Activated CD4-positive, alpha-beta memory T cell treated with anti-CD3 and anti-CD28 coated beads, Interleukin-2, amount 10 ng/mL, durations not matched to agents 7 days and 5 days (primary cell): ENCODE results near the gene KLHDC7B. TPM values are rescaled to one million over a fixed set of nuclear protein-coding genes. Genes with fewer than 3 reads are reported as not detected.

Experiments used
- CTCF ChIA-PET: fragments of 350-600 bp; sonication (Branson Sonifier 250); formaldehyde crosslinking; loops from one replicate; lab custom pipeline; 2021; ENCODE audit warnings: antibody characterized with exemption, inconsistent platforms; lab: Charles Lee
- POLR2A ChIA-PET: fragments of 350-600 bp; sonication (Branson Sonifier 250); formaldehyde crosslinking; loops from one replicate; lab custom pipeline; 2021; ENCODE audit warnings: antibody characterized with exemption; lab: Charles Lee
- DNase-seq: peaks from one replicate; pipeline ENCODE4 v3.0.0-alpha.2; 2020
- H3K27ac Mint-ChIP-seq: one replicate; pipeline ENCODE4 v1.8.0; 2021; ENCODE audit warnings: mild to moderate bottlenecking, mixed read lengths
- H3K27me3 Mint-ChIP-seq: one replicate; pipeline ENCODE4 v1.8.0; 2021; ENCODE audit warnings: mixed read lengths
- H3K36me3 Mint-ChIP-seq: one replicate; pipeline ENCODE4 v1.8.0; 2021; ENCODE audit warnings: low read depth, mixed read lengths
- H3K4me1 Mint-ChIP-seq: one replicate; pipeline ENCODE4 v1.8.0; 2021; ENCODE audit warnings: mixed read lengths
- H3K4me3 Mint-ChIP-seq: one replicate; pipeline ENCODE4 v1.8.0; 2021; ENCODE audit warnings: mild to moderate bottlenecking, mixed read lengths
- H3K9me3 Mint-ChIP-seq: one replicate; pipeline ENCODE4 v1.8.0; 2021; ENCODE audit warnings: mixed read lengths
- total RNA-seq, 2 experiments: library from RNA; stranded (reverse); gene quantifications; one replicate each; pipeline ENCODE4 v1.2.3, GENCODE V29; 2021

The KLHDC7B gene
- total RNA-seq, result 1 to 10 TPM; 8.0 to 8.4 TPM

GRCh38 chr22:50545522-50546325 is at the start of gene KLHDC7B:
Gene KLHDC7B (plus strand): TSS chr22:50545899. CDS start chr22:50546244, 345 bp downstream.
- no peaks in the 10 kb centered on the region for H3K27me3 Mint-ChIP-seq
- POLR2A ChIA-PET, result interaction anchor here (0.6 to 8.9 kb wide), 14 partner anchors 10 to 76 kb away, joined by 3 to 151 read pairs (median 8); partner anchors contain the start of genes CHKB, LMF2, NCAPH2 and SCO2
- H3K36me3 Mint-ChIP-seq, result peaks cover 7% of the 10 kb centered on the region
- peaks cover 62% of the 10 kb centered on the region for H3K4me1 Mint-ChIP-seq
- peak within 1 kb of the TSS; percentile 75 for H3K27ac Mint-ChIP-seq
- CTCF ChIA-PET, result interaction anchor here (1.2 to 9.2 kb wide), 8 partner anchors 9 to 355 kb away, joined by 3 to 150 read pairs (median 6); partner anchors contain the start of genes CHKB, LMF2, NCAPH2 and SCO2
- peak within 1 kb of the TSS; percentile 63 for H3K4me3 Mint-ChIP-seq
- H3K9me3 Mint-ChIP-seq, result no peaks in the 10 kb centered on the region
- DNase-seq, result peak; percentile 60

GRCh38 chr22:50497093-50497492 is 48.6 kb upstream of the KLHDC7B start:
- no peak for DNase-seq
- POLR2A ChIA-PET, result interaction anchor here (1.2 to 3.6 kb wide), 4 partner anchors 11 to 41 kb away, joined by 4 to 21 read pairs (median 6); partner anchors contain the start of genes LMF2 and NCAPH2
- peaks cover 2% of the 10 kb centered on the region for H3K4me1 Mint-ChIP-seq
- no peak overlapping the region for H3K27ac Mint-ChIP-seq
- no peaks in the 10 kb centered on the region for H3K9me3 Mint-ChIP-seq
- peaks cover 1% of the 10 kb centered on the region for H3K36me3 Mint-ChIP-seq
- no peaks in the 10 kb centered on the region for H3K27me3 Mint-ChIP-seq
- CTCF ChIA-PET, result interaction anchor here (0.8 to 3.0 kb wide), 17 partner anchors 9 to 259 kb away, joined by 3 to 13 read pairs (median 5); partner anchors contain the start of genes SCO2 and SYCE3
- H3K4me3 Mint-ChIP-seq, result no peak overlapping the region

- Mint-ChIP-seq H3K36me3 (peaks cover 2% of the 10 kb centered on the region), H3K27me3 (no peaks in the 10 kb centered on the region), H3K27ac (no peak overlapping the region), H3K4me3 (no peak overlapping the region), H3K4me1 (peaks cover 2% of the 10 kb centered on the region), H3K9me3 (no peaks in the 10 kb centered on the region)
- peak; percentile 78 for DNase-seq
- CTCF ChIA-PET, result interaction anchor here (0.9 to 3.0 kb wide), 21 partner anchors 8 to 308 kb away, joined by 3 to 13 read pairs (median 4); partner anchors contain the start of genes LMF2, NCAPH2, SCO2 and SYCE3
- POLR2A ChIA-PET, result interaction anchor here (0.6 to 3.6 kb wide), 12 partner anchors 8 to 247 kb away, joined by 3 to 21 read pairs (median 4); partner anchors contain the start of genes HDAC10, LMF2 and NCAPH2
These were observed 47.3 kb upstream of the KLHDC7B start for GRCh38 chr22:50498322-50498890.

GRCh38 chr22:50500452-50500851 is 45.2 kb upstream of the KLHDC7B start:
- no peak for DNase-seq
- Mint-ChIP-seq H3K36me3 (peaks cover 7% of the 10 kb centered on the region), H3K27ac (no peak overlapping the region), H3K9me3 (no peaks in the 10 kb centered on the region), H3K27me3 (no peaks in the 10 kb centered on the region), H3K4me3 (no peak overlapping the region), H3K4me1 (peaks cover 2% of the 10 kb centered on the region)
- POLR2A ChIA-PET, result interaction anchor here (0.7 to 1.9 kb wide), 2 partner anchors 15 to 25 kb away, joined by 3 to 9 read pairs; partner anchors contain the start of gene SCO2
- CTCF ChIA-PET, result interaction anchor here (1.2 kb wide), 2 partner anchors 8 to 25 kb away, joined by 3 to 4 read pairs; partner anchors contain the start of gene SCO2

- H3K27ac Mint-ChIP-seq, result no peak overlapping the region
- ChIA-PET CTCF (interaction anchor here (0.5 to 1.4 kb wide), 2 partner anchors 23 to 119 kb away, joined by 3 to 5 read pairs; partner anchors contain the start of gene SCO2), POLR2A (interaction anchor here (0.8 to 3.2 kb wide), 4 partner anchors 24 to 37 kb away, joined by 3 to 17 read pairs (median 4); partner anchors contain the start of gene SCO2)
- DNase-seq, result no peak
- no peaks in the 10 kb centered on the region for H3K9me3 Mint-ChIP-seq
- no peak overlapping the region for H3K4me3 Mint-ChIP-seq
- H3K36me3 Mint-ChIP-seq, result peaks cover 9% of the 10 kb centered on the region
- H3K4me1 Mint-ChIP-seq, result peaks cover 8% of the 10 kb centered on the region
- no peaks in the 10 kb centered on the region for H3K27me3 Mint-ChIP-seq
These were observed 43.6 kb upstream of the KLHDC7B start for GRCh38 chr22:50502096-50502495.

GRCh38 chr22:50502628-50503474 is 42.8 kb upstream of the KLHDC7B start:
- no peaks in the 10 kb centered on the region for H3K27me3 Mint-ChIP-seq
- POLR2A ChIA-PET, result interaction anchor here (0.8 to 3.2 kb wide), 5 partner anchors 23 to 119 kb away, joined by 3 to 17 read pairs (median 4); partner anchors contain the start of gene SCO2
- H3K4me1 Mint-ChIP-seq, result peaks cover 10% of the 10 kb centered on the region
- H3K36me3 Mint-ChIP-seq, result peaks cover 13% of the 10 kb centered on the region
- no peak for DNase-seq
- no peak overlapping the region for H3K4me3 Mint-ChIP-seq
- no peaks in the 10 kb centered on the region for H3K9me3 Mint-ChIP-seq
- H3K27ac Mint-ChIP-seq, result no peak overlapping the region
- CTCF ChIA-PET, result interaction anchor here (0.5 to 1.3 kb wide), 2 partner anchors 23 to 33 kb away, joined by 3 to 5 read pairs; partner anchors contain the start of gene SCO2

- POLR2A ChIA-PET, result interaction anchor here (1.2 to 3.2 kb wide), 2 partner anchors 22 to 118 kb away, joined by 4 to 17 read pairs; partner anchors contain the start of gene SCO2
- Mint-ChIP-seq H3K4me1 (peaks cover 12% of the 10 kb centered on the region), H3K27me3 (no peaks in the 10 kb centered on the region), H3K36me3 (peaks cover 15% of the 10 kb centered on the region), H3K9me3 (no peaks in the 10 kb centered on the region), H3K27ac (no peak overlapping the region), H3K4me3 (no peak overlapping the region)
- CTCF ChIA-PET, result interaction anchor here (1.3 kb wide), 1 partner anchor 33 kb away, joined by 5 read pairs; no protein-coding TSS in a partner anchor
- no peak for DNase-seq
These were observed 42.1 kb upstream of the KLHDC7B start for GRCh38 chr22:50503475-50504145.

GRCh38 chr22:50504369-50505211 is 41.1 kb upstream of the KLHDC7B start:
- H3K27ac Mint-ChIP-seq, result no peak overlapping the region
- ChIA-PET CTCF (interaction anchor here (1.3 kb wide), 1 partner anchor 34 kb away, joined by 5 read pairs; no protein-coding TSS in a partner anchor), POLR2A (interaction anchor here (3.2 kb wide), 1 partner anchor 21 kb away, joined by 17 read pairs; the partner anchor contains the start of gene SCO2)

GRCh38 chr22:50505276-50505775 is 40.4 kb upstream of the KLHDC7B start:
- peaks cover 22% of the 10 kb centered on the region for H3K36me3 Mint-ChIP-seq
- no peaks in the 10 kb centered on the region for H3K27me3 Mint-ChIP-seq
- no peak overlapping the region for H3K27ac Mint-ChIP-seq
- ChIA-PET CTCF (no interaction called here), POLR2A (interaction anchor here (1.5 to 7.7 kb wide), 2 partner anchors 22 to 43 kb away, joined by 3 to 321 read pairs; partner anchors contain the start of genes SCO2 and TYMP)
- H3K9me3 Mint-ChIP-seq, result no peaks in the 10 kb centered on the region
- DNase-seq, result no peak
- peak overlapping the region; percentile 21 for H3K4me3 Mint-ChIP-seq
- H3K4me1 Mint-ChIP-seq, result peaks cover 25% of the 10 kb centered on the region

More at GRCh38 chr22:50504369-50505211, 41.1 kb upstream of the KLHDC7B start:
- DNase-seq, result no peak
- H3K9me3 Mint-ChIP-seq, result no peaks in the 10 kb centered on the region
- peaks cover 21% of the 10 kb centered on the region for H3K36me3 Mint-ChIP-seq
- H3K4me3 Mint-ChIP-seq, result no peak overlapping the region
- no peaks in the 10 kb centered on the region for H3K27me3 Mint-ChIP-seq
- peaks cover 20% of the 10 kb centered on the region for H3K4me1 Mint-ChIP-seq
